Stimulated activated naive CD8-positive, alpha-beta T cell treated with anti-CD3 and anti-CD28 coated beads, Interleukin-15, Interleukin-2, amounts not matched to agents 100 U/mL and 50 U/mL, for 24 hours (primary cell): Measurements from ENCODE around the gene METTL15.
"Not testable (repeated sequence)": the region's sequence is repeated elsewhere in the genome, so short reads cannot be mapped to it uniquely, and the experiment has no call there.

Source experiments
- ATAC-seq: fragments of 150-1000 bp; cut with Tn5 transposase; one replicate; pipeline ENCODE4 v1.10.0; 2021
- DNase-seq: peaks from one replicate; pipeline ENCODE4 v3.0.0; 2021

METTL15 gene

GRCh38 chr11:28107750-28108618 is at the start of gene METTL15, which contains the start of gene KIF18A:
TSS of gene METTL15 (plus strand) at chr11:28108388. CDS start at chr11:28113335, 4,947 bp downstream.
TSS of gene KIF18A (minus strand) at chr11:28108156. CDS start at chr11:28097947, 10,209 bp downstream.
- ATAC-seq: peak; percentile 96
- DNase-seq: peak; percentile 100

- DNase-seq: no peak
- ATAC-seq: no peak
Observed at GRCh38 chr11:28071305-28071704, 36.9 kb upstream of the METTL15 start.

GRCh38 chr11:28072321-28072720 is 35.9 kb upstream of the METTL15 start:
- DNase-seq (no peak), ATAC-seq (no peak)

GRCh38 chr11:28077521-28077920 is 30.7 kb upstream of the METTL15 start:
- no peak for ATAC-seq

GRCh38 chr11:28083118-28083517 is 25.1 kb upstream of the METTL15 start:
- ATAC-seq (no peak), DNase-seq (no peak)

More at GRCh38 chr11:28077521-28077920, 30.7 kb upstream of the METTL15 start:
- no peak for DNase-seq

- no peak for DNase-seq
- ATAC-seq: no peak
Observed at GRCh38 chr11:28086569-28086968, 21.6 kb upstream of the METTL15 start.

GRCh38 chr11:28087192-28087591 is 21.0 kb upstream of the METTL15 start:
- DNase-seq, ATAC-seq: not testable (repeated sequence)

- ATAC-seq, DNase-seq: not testable (repeated sequence)
Observed at GRCh38 chr11:28087693-28088092, 20.5 kb upstream of the METTL15 start.

- ATAC-seq: no peak
- no peak for DNase-seq
Observed at GRCh38 chr11:28089378-28089777, 18.8 kb upstream of the METTL15 start.

GRCh38 chr11:28090052-28090749 is 18.0 kb upstream of the METTL15 start:
- no peak for ATAC-seq

GRCh38 chr11:28092786-28093185 is 15.4 kb upstream of the METTL15 start:
- DNase-seq (no peak), ATAC-seq (no peak)

More at GRCh38 chr11:28090052-28090749, 18.0 kb upstream of the METTL15 start:
- no peak for DNase-seq

- DNase-seq: no peak
- ATAC-seq: no peak
Observed at GRCh38 chr11:28098257-28098656, 9.9 kb upstream of the METTL15 start.

GRCh38 chr11:28099715-28100114 is 8.5 kb upstream of the METTL15 start:
- no peak for DNase-seq
- ATAC-seq: no peak

- ATAC-seq: no peak
- no peak for DNase-seq
Observed at GRCh38 chr11:28100665-28101064, 7.5 kb upstream of the METTL15 start.

- ATAC-seq, DNase-seq: not testable (repeated sequence)
Observed at GRCh38 chr11:28102300-28102699, 5.9 kb upstream of the METTL15 start.

GRCh38 chr11:28104425-28104824 is 3.8 kb upstream of the METTL15 start:
- DNase-seq (no peak), ATAC-seq (no peak)

- ATAC-seq: no peak
- DNase-seq: no peak
Observed at GRCh38 chr11:28104984-28105383, 3.2 kb upstream of the METTL15 start.

- ATAC-seq (no peak), DNase-seq (no peak)
Observed at GRCh38 chr11:28105869-28106268, 2.3 kb upstream of the METTL15 start.

GRCh38 chr11:28106353-28107043 is 1.7 kb upstream of the METTL15 start:
- DNase-seq: no peak
- ATAC-seq: no peak

- DNase-seq (no peak), ATAC-seq (no peak)
Observed at GRCh38 chr11:28107191-28107749, 918 bp upstream of the METTL15 start.

- no peak for DNase-seq
- ATAC-seq: no peak
Observed at GRCh38 chr11:28108958-28109357, 770 bp downstream of the METTL15 start.
